OCI-LY1 (cell line): ENCODE measurements around the gene PRTN3.

ENCODE experiments used
- H2AFZ ChIP-seq: fragments of 200-600 bp; sonication (generic), shearing (Covaris generic); 2 replicates; pipeline ENCODE4 v1.6.0; 2014; ENCODE audit warnings: antibody characterized with exemption, mild to moderate bottlenecking, low read length
- H3F3A ChIP-seq: fragments of 200-600 bp; sonication (generic), shearing (Covaris generic); 2 replicates; pipeline ENCODE4 v1.6.0; 2014; ENCODE audit warnings: mild to moderate bottlenecking, antibody characterized with exemption, low read length, moderate library complexity; ENCODE audit not compliant: insufficient read depth
- H3K27ac ChIP-seq: fragments of 200-600 bp; sonication (generic); 2 replicates; pipeline ENCODE4 v1.5.1; 2014; ENCODE audit warnings: low read length, mixed run types, mild to moderate bottlenecking, low read depth; ENCODE audit not compliant: poor library complexity, severe bottlenecking
- H3K27me3 ChIP-seq: fragments of 200-600 bp; sonication (generic); 2 replicates; pipeline ENCODE4 v1.6.0; 2014; ENCODE audit warnings: antibody characterized with exemption, mild to moderate bottlenecking, low read length, moderate library complexity; ENCODE audit not compliant: insufficient read depth
- H3K36me3 ChIP-seq: fragments of 200-600 bp; sonication (generic); 2 replicates; pipeline ENCODE4 v1.6.1; 2014; ENCODE audit warnings: mild to moderate bottlenecking, antibody characterized with exemption, low read length, moderate library complexity, mixed read lengths; ENCODE audit not compliant: insufficient read depth
- H3K4me1 ChIP-seq: fragments of 200-600 bp; sonication (generic); 2 replicates; pipeline ENCODE4 v1.5.1; 2014; ENCODE audit warnings: mild to moderate bottlenecking, low read length, moderate library complexity; ENCODE audit not compliant: insufficient read depth, severe bottlenecking
- H3K4me2 ChIP-seq: fragments of 200-600 bp; sonication (generic), shearing (Covaris generic); 2 replicates; pipeline ENCODE4 v1.6.1; 2014; ENCODE audit warnings: low read length
- H3K4me3 ChIP-seq: fragments of 200-600 bp; sonication (generic); 2 replicates; pipeline ENCODE4 v1.5.1; 2014; ENCODE audit warnings: low read length, low read depth, mild to moderate bottlenecking, mixed read lengths; ENCODE audit not compliant: poor library complexity, severe bottlenecking
- H3K79me2 ChIP-seq: fragments of 200-600 bp; shearing (Covaris generic); 2 replicates; pipeline ENCODE4 v1.6.1; 2016; ENCODE audit warnings: mixed run types, low read length, mixed read lengths; ENCODE audit not compliant: insufficient read depth
- H3K9ac ChIP-seq: fragments of 200-600 bp; sonication (generic), shearing (Covaris generic); 2 replicates; pipeline ENCODE4 v1.6.1; 2014; ENCODE audit warnings: mild to moderate bottlenecking, low read length, mixed read lengths
- H3K9me2 ChIP-seq: fragments of 200-600 bp; sonication (generic), shearing (Covaris generic); 2 replicates; pipeline ENCODE4 v1.6.1; 2014; ENCODE audit warnings: low read depth, mild to moderate bottlenecking, low read length, mixed read lengths
- H3K9me3 ChIP-seq: fragments of 200-600 bp; shearing (Covaris generic); 2 replicates; pipeline ENCODE4 v1.6.1; 2014; ENCODE audit warnings: low read length, mixed read lengths
- H4K20me1 ChIP-seq: fragments of 200-600 bp; sonication (generic), shearing (Covaris generic); 2 replicates; pipeline ENCODE4 v1.6.0; 2016; ENCODE audit warnings: mild to moderate bottlenecking, low read length; ENCODE audit not compliant: insufficient read depth
- CTCF ChIP-seq: fragments of 200-600 bp; sonication (generic), shearing (Covaris generic); IDR thresholded peaks from 2 replicates; pipeline ENCODE4 v1.5.1; 2017; ENCODE audit warnings: mild to moderate bottlenecking, antibody characterized with exemption, low read length, moderate library complexity, mixed read lengths
- EZH2 ChIP-seq: fragments of 200-600 bp; sonication (generic), shearing (Covaris generic); IDR thresholded peaks from 2 replicates; pipeline ENCODE4 v1.8.0; 2017; ENCODE audit warnings: borderline replicate concordance, mixed run types, mild to moderate bottlenecking, antibody characterized with exemption, low read length, moderate library complexity, mixed read lengths

The PRTN3 gene

DNA sequence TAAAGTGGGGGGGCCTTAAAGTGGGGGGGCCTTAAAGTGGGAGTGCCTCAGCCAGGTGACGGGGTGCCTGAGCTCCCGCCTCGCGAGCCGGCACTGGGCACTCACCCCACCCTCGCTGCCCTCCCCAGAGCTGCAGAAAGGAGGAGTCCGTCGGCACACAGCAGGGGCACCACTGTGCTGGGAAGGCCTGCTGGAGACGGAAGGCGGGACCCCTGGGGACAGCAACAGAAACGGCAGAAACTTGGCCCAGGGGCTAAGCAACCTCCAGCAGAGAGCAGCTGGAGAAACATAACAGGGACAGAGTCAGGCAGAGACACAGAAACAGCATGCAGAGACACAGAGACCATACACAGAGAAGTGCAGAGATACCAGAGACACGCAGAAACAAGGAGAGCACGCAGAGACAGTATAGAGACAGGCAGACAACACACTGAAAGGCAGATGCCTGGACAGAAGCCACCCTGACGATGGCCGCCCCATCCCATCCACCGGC is 26.5 kb downstream of the PRTN3 start:
- H3K9ac ChIP-seq = no peak overlapping the region
- H3K4me2 ChIP-seq = no peak overlapping the region

GRCh38 chr19:867855-868457 is 27.2 kb downstream of the PRTN3 start:
- Histone ChIP-seq H3K27me3 (no peaks in the 10 kb centered on the region), H2AFZ (no peak overlapping the region), H3K36me3 (peaks cover 26% of the 10 kb centered on the region), H3K4me2 (no peak overlapping the region), H3K4me3 (no peak overlapping the region), H3K4me1 (peaks cover 18% of the 10 kb centered on the region), H3K9me3 (no peaks in the 10 kb centered on the region), H3K9me2 (no peaks in the 10 kb centered on the region), H4K20me1 (no peaks in the 10 kb centered on the region), H3K27ac (no peak overlapping the region), H3K79me2 (no peaks in the 10 kb centered on the region), H3F3A (no peaks in the 10 kb centered on the region), H3K9ac (no peak overlapping the region)
- TF ChIP-seq EZH2 = no peak
- TF ChIP-seq CTCF = no peak

More for the DNA sequence above, 26.5 kb downstream of the PRTN3 start:
- Histone ChIP-seq H4K20me1 (no peaks in the 10 kb centered on the region), H3K9me2 (no peaks in the 10 kb centered on the region), H3K79me2 (no peaks in the 10 kb centered on the region), H3K36me3 (peaks cover 26% of the 10 kb centered on the region), H3K27me3 (no peaks in the 10 kb centered on the region), H3K27ac (no peak overlapping the region), H3K4me1 (peaks cover 20% of the 10 kb centered on the region), H3K9me3 (no peaks in the 10 kb centered on the region), H3K4me3 (no peak overlapping the region), H2AFZ (no peak overlapping the region), H3F3A (no peaks in the 10 kb centered on the region)
- TF ChIP-seq EZH2 (no peak), CTCF (no peak)

DNA sequence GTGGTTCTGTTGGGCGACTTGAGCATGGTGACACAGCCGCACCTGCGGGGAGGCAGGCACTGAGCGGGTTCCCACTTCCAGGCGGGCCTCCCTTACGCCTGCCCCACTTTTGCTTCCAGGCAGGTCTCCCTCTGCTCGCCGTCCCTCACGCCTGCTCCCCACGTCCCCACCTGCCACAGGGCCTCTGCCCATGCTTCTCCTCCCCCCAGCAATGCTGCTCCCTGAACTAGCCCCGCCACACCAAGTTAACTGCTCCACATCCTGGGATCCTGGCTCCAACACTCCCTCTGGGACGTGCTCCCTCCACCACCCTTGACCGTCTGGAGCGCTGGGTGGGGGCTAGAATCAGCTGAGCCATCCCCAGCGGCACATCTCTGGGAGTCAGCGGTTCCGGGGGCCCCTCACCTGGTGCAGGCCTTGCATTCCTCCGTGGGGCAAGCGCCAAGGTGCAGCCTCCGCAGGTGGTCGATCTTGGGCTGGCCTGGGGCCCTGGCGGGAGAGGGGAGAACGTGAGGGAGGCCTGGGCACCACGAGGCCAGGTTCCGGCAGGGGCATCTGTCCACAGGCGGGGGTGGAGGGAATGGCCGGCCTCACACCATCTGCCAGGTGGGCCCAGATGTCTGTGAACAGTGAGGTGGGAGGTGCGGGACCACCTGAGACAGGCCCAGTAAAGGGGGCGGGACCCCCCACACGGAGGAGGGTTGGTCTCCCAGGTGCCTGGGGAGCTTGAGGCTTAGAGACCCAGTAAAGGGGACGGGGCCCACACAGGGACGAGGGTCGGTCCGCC is 27.9 kb downstream of the PRTN3 start:
- Histone ChIP-seq H3K27me3 (no peaks in the 10 kb centered on the region), H3K4me2 (no peak overlapping the region), H3K36me3 (peaks cover 26% of the 10 kb centered on the region), H3K9ac (no peak overlapping the region), H3K9me2 (no peaks in the 10 kb centered on the region), H3F3A (no peaks in the 10 kb centered on the region), H4K20me1 (no peaks in the 10 kb centered on the region), H3K4me1 (peaks cover 16% of the 10 kb centered on the region), H3K27ac (no peak overlapping the region), H2AFZ (no peak overlapping the region), H3K79me2 (no peaks in the 10 kb centered on the region), H3K4me3 (no peak overlapping the region), H3K9me3 (no peaks in the 10 kb centered on the region)
- TF ChIP-seq EZH2 (no peak), CTCF (no peak)
